KMS-11 (cell line): ENCODE results near the gene CTDNEP1.
A peak's percentile ranks its signal among the peaks of the same experiment; 100 is the strongest.

Experiments
- H2AFZ ChIP-seq: fragments of 200-600 bp; sonication (generic); 2 replicates; pipeline ENCODE4 v1.6.1; 2016; ENCODE audit warnings: antibody characterized with exemption, mixed run types, low read depth
- H3K27ac ChIP-seq: fragments of 200-600 bp; sonication (generic); 2 replicates; pipeline ENCODE4 v1.6.1; 2016; ENCODE audit warnings: mild to moderate bottlenecking, mixed run types
- H3K27me3 ChIP-seq: fragments of 200-600 bp; sonication (generic); 2 replicates; pipeline ENCODE4 v1.6.1; 2017; ENCODE audit warnings: mild to moderate bottlenecking, low read depth, mixed run types, moderate library complexity; ENCODE audit not compliant: insufficient read depth
- H3K36me3 ChIP-seq: fragments of 200-600 bp; sonication (generic); 2 replicates; pipeline ENCODE4 v1.6.1; 2017; ENCODE audit warnings: mild to moderate bottlenecking, mixed run types; ENCODE audit not compliant: insufficient read depth
- H3K4me1 ChIP-seq: fragments of 200-600 bp; sonication (generic); 2 replicates; pipeline ENCODE4 v1.6.1; 2016; ENCODE audit warnings: mild to moderate bottlenecking, low read depth, mixed run types; ENCODE audit not compliant: poor library complexity, severe bottlenecking
- H3K4me2 ChIP-seq: fragments of 200-600 bp; sonication (generic); 2 replicates; pipeline ENCODE4 v1.7.0; 2016; ENCODE audit warnings: mild to moderate bottlenecking, mixed run types
- H3K4me3 ChIP-seq: fragments of 200-600 bp; sonication (generic); IDR thresholded peaks from 2 replicates; pipeline ENCODE4 v1.6.1; 2017; ENCODE audit warnings: low read depth, low read length, mixed read lengths; ENCODE audit not compliant: insufficient read depth
- H3K79me2 ChIP-seq: fragments of 200-600 bp; sonication (generic); 2 replicates; pipeline ENCODE4 v1.6.1; 2016; ENCODE audit warnings: low read depth, mixed run types; ENCODE audit not compliant: insufficient read depth
- H3K9ac ChIP-seq: fragments of 200-600 bp; sonication (generic); 2 replicates; pipeline ENCODE4 v1.6.1; 2016; ENCODE audit warnings: mild to moderate bottlenecking, mixed run types
- H4K20me1 ChIP-seq: fragments of 200-600 bp; sonication (generic); 2 replicates; pipeline ENCODE4 v1.6.1; 2016; ENCODE audit warnings: mild to moderate bottlenecking, mixed run types; ENCODE audit not compliant: insufficient read depth
- CTCF ChIP-seq: fragments of 200-600 bp; sonication (generic); conservative IDR thresholded peaks from 2 replicates; pipeline ENCODE4 v1.6.1; 2017; ENCODE audit warnings: low read depth, mild to moderate bottlenecking, antibody characterized with exemption, low read length, moderate library complexity, mixed read lengths

Gene CTDNEP1

GRCh38 chr17:7263801-7264078, 12.2 kb upstream of the CTDNEP1 start:
- Histone ChIP-seq H3K4me2 (no peak overlapping the region), H3K9ac (no peak overlapping the region), H3K36me3 (no peaks in the 10 kb centered on the region), H3K4me3 (no peak overlapping the region), H3K27ac (no peak overlapping the region), H3K27me3 (no peaks in the 10 kb centered on the region; the same call in 1 of the 2 replicates), H2AFZ (no peak overlapping the region), H3K4me1 (no peaks in the 10 kb centered on the region), H3K79me2 (no peaks in the 10 kb centered on the region), H4K20me1 (no peaks in the 10 kb centered on the region)
- TF ChIP-seq CTCF, result no peak

GRCh38 chr17:7262935-7263800, 11.6 kb upstream of the CTDNEP1 start:
- no peak overlapping the region for H3K9ac ChIP-seq
- H3K79me2 ChIP-seq, result no peaks in the 10 kb centered on the region
- H3K4me2 ChIP-seq, result no peak overlapping the region
- no peaks in the 10 kb centered on the region for H4K20me1 ChIP-seq
- H3K4me1 ChIP-seq, result no peaks in the 10 kb centered on the region
- TF ChIP-seq CTCF, result no peak
- no peak overlapping the region for H3K4me3 ChIP-seq
- H3K27ac ChIP-seq, result no peak overlapping the region
- no peaks in the 10 kb centered on the region for H3K36me3 ChIP-seq
- no peak overlapping the region for H2AFZ ChIP-seq
- H3K27me3 ChIP-seq, result no peaks in the 10 kb centered on the region; the same call in 1 of the 2 replicates

GRCh38 chr17:7262192-7262934, 10.8 kb upstream of the CTDNEP1 start, which contains the start of gene CLDN7:
TSS of gene CLDN7 (minus strand) at chr17:7262478. CDS start at chr17:7262043, 435 bp downstream.
- Histone ChIP-seq H3K9ac (no peak within 1 kb of the TSS), H3K4me2 (peak within 1 kb of the TSS; percentile 21; the same call in 1 of the 2 replicates), H3K27me3 (no peaks in the 10 kb centered on the region; the same call in 1 of the 2 replicates), H3K4me1 (no peaks in the 10 kb centered on the region), H3K4me3 (no peak within 1 kb of the TSS), H4K20me1 (no peaks in the 10 kb centered on the region), H3K79me2 (no peaks in the 10 kb centered on the region), H2AFZ (peak within 1 kb of the TSS; percentile 34; the same call in 1 of the 2 replicates), H3K36me3 (no peaks in the 10 kb centered on the region), H3K27ac (no peak within 1 kb of the TSS)
- TF ChIP-seq CTCF, result no peak

- H3K27me3 ChIP-seq, result no peaks in the 10 kb centered on the region; the same call in 1 of the 2 replicates
Observed at GRCh38 chr17:7261379-7262191, 10.1 kb upstream of the CTDNEP1 start.

More at GRCh38 chr17:7261379-7262191, 10.1 kb upstream of the CTDNEP1 start:
- H3K4me3 ChIP-seq, result no peak overlapping the region
- H3K4me2 ChIP-seq, result peak overlapping the region; percentile 21; the same call in 1 of the 2 replicates
- no peak overlapping the region for H3K9ac ChIP-seq
- H3K4me1 ChIP-seq, result no peaks in the 10 kb centered on the region
- no peaks in the 10 kb centered on the region for H3K36me3 ChIP-seq
- no peak for TF ChIP-seq CTCF
- H2AFZ ChIP-seq, result peak overlapping the region; percentile 34; the same call in 1 of the 2 replicates
- no peaks in the 10 kb centered on the region for H3K79me2 ChIP-seq
- no peak overlapping the region for H3K27ac ChIP-seq
- no peaks in the 10 kb centered on the region for H4K20me1 ChIP-seq
